Measurements from ENCODE around the gene CDH26. TPM values are rescaled to one million over a fixed set of nuclear protein-coding genes. Genes with fewer than 3 reads are reported as not detected.

The CDH26 gene
- total and polyA plus RNA-seq, 2 of the 13 experiments (the other 11 are each of a cell fraction or from before 2014, with no cell fraction given), result 0.40 to 1.1 TPM

- TF ChIP-seq KLF12 (CRISPR knock-in tag; IDR thresholded peaks at IDR 0.05; ENCODE audit: borderline replicate concordance) (no peak), SIX1 (CRISPR knock-in tag; IDR thresholded peaks at IDR 0.05; ENCODE audit: borderline replicate concordance) (no peak), ZNF335 (CRISPR knock-in tag; IDR thresholded peaks at IDR 0.05) (no peak), ZNF597 (CRISPR knock-in tag; IDR thresholded peaks at IDR 0.05) (no peak)
Measured at GRCh38 chr20:60010689-60011458, 52.7 kb downstream of the CDH26 start (continued).

GRCh38 chr20:60011512-60012507 is 53.6 kb downstream of the CDH26 start:
- ATAC-seq (no peak), DNase-seq (ENCODE audit: low spot score) (no peak), FAIRE-seq (no peak)
- Histone ChIP-seq H3K4me1 (ENCODE audit: insufficient read depth, low read length) (no peaks in the 10 kb centered on the region), H3K27me3 (ENCODE audit: control insufficient read depth in 1 of 2, insufficient read depth in 2 of 2, low read length in 2 of 2) (peaks cover 0 to 9% of the 10 kb centered on the region in 2 experiments; a peak in 1 of 5 replicates), H3K4me2 (ENCODE audit: low read depth, low read length) (no peak overlapping the region), H4K20me1 (ENCODE audit: insufficient read depth, low read length) (no peaks in the 10 kb centered on the region), H3K79me2 (ENCODE audit: insufficient read depth, low read length) (no peaks in the 10 kb centered on the region), H3K9me3 (ENCODE audit: low read length) (no peaks in the 10 kb centered on the region), H3K9ac (ENCODE audit: insufficient read depth, low read depth, low read length) (no peak overlapping the region), H3K27ac (ENCODE audit: extremely low read length, insufficient read depth, low read length) (no peak overlapping the region), H2AFZ (ENCODE audit: low read length) (no peak overlapping the region), H3K4me3 (replicated peaks in 1 of 3; ENCODE audit: insufficient read depth in 1 of 3, low read depth in 2 of 3, low read length in 3 of 3) (no peak overlapping the region), H3K36me3 (replicated peaks in 1 of 2; ENCODE audit: control insufficient read depth in 1 of 2, insufficient read depth in 2 of 2, low read length in 2 of 2) (no peaks in the 10 kb centered on the region)
- ChIA-PET POLR2A (no interaction called here), CTCF (ENCODE audit: low intra/inter-chr PET ratio, low total read pairs) (no interaction called here)
- BruUV-seq (replicated peaks), result no TSS peak
- intact Hi-C loops (cut with micrococcal nuclease; ENCODE audit: unreplicated experiment), result no loop called here
- 31% methylated on average over 17 of the region's 17 CpGs for WGBS (ENCODE audit: low lambda C conversion rate)
- in situ Hi-C loops (cut with HindIII; ENCODE audit: extremely low pct_ligation_motif_present, low pct_unique_long_range_greater_than_20kb), result no loop called here
- no peak for TF ChIP-seq NFYC (CRISPR knock-in tag; IDR thresholded peaks at IDR 0.05)
- TF ChIP-seq HMGXB4 (CRISPR knock-in tag; IDR thresholded peaks at IDR 0.05; ENCODE audit: borderline replicate concordance in 1 of 2, low read depth in 1 of 2), result no peak
- TF ChIP-seq ZNF24 (IDR thresholded peaks at IDR 0.05), result no peak
- TF ChIP-seq ZNF772 (CRISPR knock-in tag; IDR thresholded peaks at IDR 0.05), result no peak
- TF ChIP-seq UBTF (CRISPR knock-in tag; IDR thresholded peaks at IDR 0.05), result no peak
- TF ChIP-seq ZNF549 (CRISPR knock-in tag; IDR thresholded peaks at IDR 0.05), result no peak
- no peak for TF ChIP-seq ZNF552 (CRISPR knock-in tag; IDR thresholded peaks at IDR 0.05; ENCODE audit: borderline replicate concordance)
- TF ChIP-seq PHF5A (CRISPR knock-in tag; IDR thresholded peaks at IDR 0.05; ENCODE audit: low read depth, unreplicated experiment), result no peak
- no peak for TF ChIP-seq MTERF4 (CRISPR knock-in tag; IDR thresholded peaks at IDR 0.05)
- no peak for TF ChIP-seq ZMYM2 (CRISPR knock-in tag; IDR thresholded peaks at IDR 0.05)

Measured in HepG2 (cell line).